IMR-90 (cell line): ENCODE data around the gene RPTOR. TPM values are rescaled to one million over a fixed set of nuclear protein-coding genes. Genes with fewer than 3 reads are reported as not detected.

Experiments used
- ATAC-seq: fragments of 200-7000 bp; cut with Tn5 transposase; 2 replicates; pipeline ENCODE4 v1.9.1; 2020; ENCODE audit warnings: low read depth, mild to moderate bottlenecking, moderate library complexity
- BruUV-seq: library from RNA; stranded (reverse); fragments of 400-500 nt; replicated peaks from 2 replicates; lab custom pipeline; 2021; lab: Mats Ljungman, UMichigan
- CTCF ChIA-PET: fragments of 300-600 bp; formaldehyde crosslinking; extraction: SDS; loops from one replicate; lab custom pipeline; 2021; ENCODE audit warnings: antibody characterized with exemption; lab: Yijun Ruan, JAX
- POLR2A ChIA-PET: fragments of 300-600 bp; sonication (Branson Sonifier 250); formaldehyde crosslinking; loops from one replicate; lab custom pipeline; 2022; ENCODE audit warnings: antibody characterized with exemption; ENCODE audit not compliant: unreplicated experiment; lab: Charles Lee
- DNase-seq: peaks from one replicate; pipeline ENCODE4 v3.0.0; 2013
- H2AFZ ChIP-seq: replicated peaks from 2 replicates; pipeline ENCODE3; 2013; ENCODE audit warnings: low read length, mild to moderate bottlenecking; ENCODE audit not compliant: poor library complexity
- H2AK5ac ChIP-seq: 2 replicates; pipeline ENCODE4 v1.6.1; 2013; ENCODE audit warnings: low read depth, low read length, inconsistent platforms
- H2AK9ac ChIP-seq: replicated peaks from 2 replicates; pipeline ENCODE3; 2013; ENCODE audit warnings: mild to moderate bottlenecking, low read depth, low read length, moderate library complexity; ENCODE audit not compliant: poor library complexity
- H2BK120ac ChIP-seq: 2 replicates; pipeline ENCODE4 v1.6.1; 2013; ENCODE audit warnings: low read depth, low read length, inconsistent platforms
- H2BK15ac ChIP-seq: 3 replicates; pipeline ENCODE4 v1.6.1; 2013; ENCODE audit warnings: low read depth, low read length, inconsistent platforms
- H2BK20ac ChIP-seq: 2 replicates; pipeline ENCODE4 v1.6.1; 2013; ENCODE audit warnings: low read depth, mild to moderate bottlenecking, inconsistent platforms, low read length, moderate library complexity
- H2BK5ac ChIP-seq: 2 replicates; pipeline ENCODE4 v1.6.1; 2013; ENCODE audit warnings: mild to moderate bottlenecking, low read depth, low read length, inconsistent platforms; ENCODE audit not compliant: poor library complexity, severe bottlenecking
- H3K14ac ChIP-seq: replicated peaks from 2 replicates; pipeline ENCODE4 v1.6.1; 2013; ENCODE audit warnings: low read depth, low read length, inconsistent platforms
- H3K18ac ChIP-seq: 2 replicates; pipeline ENCODE4 v1.6.1; 2013; ENCODE audit warnings: low read depth, low read length, control low read depth
- H3K23ac ChIP-seq: 2 replicates; pipeline ENCODE4 v1.6.1; 2013; ENCODE audit warnings: low read depth, low read length, inconsistent platforms
- H3K27ac ChIP-seq: 2 replicates; pipeline ENCODE4 v1.5.1; 2013; ENCODE audit warnings: mild to moderate bottlenecking, control low read depth, low read length; ENCODE audit not compliant: insufficient read depth
- H3K27me3 ChIP-seq: 2 replicates; pipeline ENCODE4 v1.6.1; 2013; ENCODE audit warnings: low read length; ENCODE audit not compliant: control insufficient read depth, insufficient read depth
- H3K36me3 ChIP-seq: 2 replicates; pipeline ENCODE4 v1.6.1; 2013; ENCODE audit warnings: low read length, mixed read lengths; ENCODE audit not compliant: control insufficient read depth, insufficient read depth
- H3K4ac ChIP-seq: 2 replicates; pipeline ENCODE4 v1.6.1; 2013; ENCODE audit warnings: low read depth, low read length, inconsistent platforms
- H3K4me1 ChIP-seq: 2 replicates; pipeline ENCODE4 v1.6.1; 2013; ENCODE audit warnings: low read length, mixed read lengths; ENCODE audit not compliant: control insufficient read depth, insufficient read depth
- H3K4me2 ChIP-seq: 2 replicates; pipeline ENCODE4 v1.6.1; 2013; ENCODE audit warnings: low read depth, mild to moderate bottlenecking, control low read depth, low read length, moderate library complexity
- H3K4me3 ChIP-seq: 2 replicates; pipeline ENCODE4 v1.5.1; 2013; ENCODE audit warnings: low read depth, mild to moderate bottlenecking, control low read depth, low read length, moderate library complexity; ENCODE audit not compliant: insufficient read depth
- H3K56ac ChIP-seq: 2 replicates; pipeline ENCODE4 v1.6.1; 2013; ENCODE audit warnings: low read length, inconsistent platforms; ENCODE audit not compliant: insufficient read depth; ENCODE audit errors: extremely low read depth
- H3K79me1 ChIP-seq, 2 experiments: 2 replicates each; pipeline ENCODE4 v1.6.1; 2013; ENCODE audit warnings: low read length in 2 of 2, inconsistent platforms in 1 of 2, low read depth in 1 of 2
- H3K9ac ChIP-seq: 2 replicates; pipeline ENCODE4 v1.6.1; 2013; ENCODE audit warnings: low read depth, low read length, control low read depth
- H3K9me1 ChIP-seq: 2 replicates; pipeline ENCODE4 v1.6.1; 2013; ENCODE audit warnings: low read length, inconsistent platforms; ENCODE audit not compliant: insufficient read depth
- H3K9me3 ChIP-seq: 2 replicates; pipeline ENCODE4 v1.6.1; 2013; ENCODE audit warnings: low read length; ENCODE audit not compliant: control insufficient read depth, insufficient read depth
- H4K20me1 ChIP-seq: 2 replicates; pipeline ENCODE4 v1.6.1; 2013; ENCODE audit warnings: low read length, inconsistent platforms; ENCODE audit not compliant: insufficient read depth
- H4K5ac ChIP-seq: 2 replicates; pipeline ENCODE4 v1.6.1; 2013; ENCODE audit warnings: mild to moderate bottlenecking, low read depth, low read length, control low read depth
- H4K8ac ChIP-seq, 2 experiments: 2 replicates each; pipeline ENCODE4 v1.6.1; 2013; ENCODE audit warnings: low read depth in 2 of 2, low read length in 2 of 2, control low read depth in 1 of 2, inconsistent platforms in 1 of 2
- H4K91ac ChIP-seq: 2 replicates; pipeline ENCODE4 v1.6.1; 2013; ENCODE audit warnings: low read depth, low read length, inconsistent platforms; ENCODE audit not compliant: insufficient read depth
- BHLHE40 ChIP-seq: fragments of 150-350 bp; IDR thresholded peaks from 2 replicates; pipeline ENCODE4 v1.6.1; 2016; ENCODE audit warnings: mild to moderate bottlenecking, low read depth, low read length
- CEBPB ChIP-seq: IDR thresholded peaks from 2 replicates; pipeline ENCODE4 v1.6.1; 2012; ENCODE audit warnings: low read depth, low read length, improper control_type of control experiment
- FOS ChIP-seq: fragments of 150-350 bp; IDR thresholded peaks from 2 replicates; pipeline ENCODE4 v1.6.1; 2016; ENCODE audit warnings: low read depth, low read length
- MAFK ChIP-seq: IDR thresholded peaks from 2 replicates; pipeline ENCODE4 v1.6.1; 2012; ENCODE audit warnings: low read depth, low read length, improper control_type of control experiment
- MAZ ChIP-seq: IDR thresholded peaks from 2 replicates; pipeline ENCODE4 v1.6.1; 2012; ENCODE audit warnings: low read depth, mild to moderate bottlenecking, low read length, improper control_type of control experiment, moderate library complexity, borderline replicate concordance
- MXI1 ChIP-seq: IDR thresholded peaks from 2 replicates; pipeline ENCODE4 v1.6.1; 2012; ENCODE audit warnings: low read depth, mild to moderate bottlenecking, low read length, moderate library complexity, borderline replicate concordance
- NFE2L2 ChIP-seq: fragments of 150-350 bp; IDR thresholded peaks from 2 replicates; pipeline ENCODE4 v1.6.1; 2016; ENCODE audit warnings: low read depth, mild to moderate bottlenecking, low read length
- POLR2A ChIP-seq: IDR thresholded peaks from 2 replicates; pipeline ENCODE4 v1.6.1; 2012; ENCODE audit warnings: mild to moderate bottlenecking, low read depth, low read length
- RAD21 ChIP-seq: IDR thresholded peaks from 2 replicates; pipeline ENCODE4 v1.6.1; 2012; ENCODE audit warnings: low read length, improper control_type of control experiment
- RCOR1 ChIP-seq: IDR thresholded peaks from 2 replicates; pipeline ENCODE4 v1.6.1; 2012; ENCODE audit warnings: mild to moderate bottlenecking, low read length, improper control_type of control experiment; ENCODE audit not compliant: insufficient replicate concordance
- RFX5 ChIP-seq: IDR thresholded peaks from 2 replicates; pipeline ENCODE4 v1.8.0; 2012; ENCODE audit warnings: low read depth, mild to moderate bottlenecking, low read length, moderate library complexity
- SMC3 ChIP-seq: fragments of 150-350 bp; IDR thresholded peaks from 2 replicates; pipeline ENCODE4 v1.6.1; 2016; ENCODE audit warnings: low read depth, mild to moderate bottlenecking, antibody characterized with exemption, low read length, moderate library complexity
- USF2 ChIP-seq: fragments of 150-350 bp; IDR thresholded peaks from 2 replicates; pipeline ENCODE4 v1.6.1; 2017; ENCODE audit warnings: mild to moderate bottlenecking, antibody characterized with exemption, low read length, low read depth
- WGBS, 2 experiments: methylation state at CpG; one replicate each; pipeline versions ENCODE4 v1.1.5 to v1.1.7; 2013; ENCODE audit warnings: missing lambda C conversion rate in 2 of 2; ENCODE audit not compliant: insufficient read length in 1 of 2; ENCODE audit errors: extremely low coverage in 2 of 2; 5-methylcytosine and 5-hydroxymethylcytosine counted together
- dilution Hi-C: fragments of 300-500 bp; cut with HindIII; formaldehyde crosslinking; loops from one replicate; pipeline ENCODE4 v1.14.3; 2018; ENCODE audit warnings: low sequenced_read_pairs; ENCODE audit not compliant: unreplicated experiment
- in situ Hi-C: fragments of 300-500 bp; cut with MboI; formaldehyde crosslinking; loops from 3 replicates; pipeline ENCODE4 v1.14.3; 2019; ENCODE audit warnings: low sequenced_read_pairs, inconsistent platforms, mixed read lengths
- intact Hi-C: fragments of 100-400 bp; cut with micrococcal nuclease; formaldehyde crosslinking; loops from 2 replicates; pipeline ENCODE4 v1.10.0; 2022
- polyA plus RNA-seq, 3 experiments: library from polyadenylated mRNA; depleted of rRNA; stranded (reverse); fragments of >200 nt; gene quantifications; 2 replicates each; pipeline ENCODE4 v1.2.3, GENCODE V29; 2012; ENCODE audit warnings: low replicate concordance in 1 of 3
- total RNA-seq: library from RNA; depleted of rRNA; stranded (reverse); fragments of >200 nt; gene quantifications from 2 replicates; pipeline ENCODE4 v1.2.3, GENCODE V29; 2012
- TF ChIP-seq, protein P1 (sequence below): fragments of 150-350 bp; IDR thresholded peaks from 2 replicates; pipeline ENCODE4 v1.6.1; 2016; ENCODE audit warnings: low read depth, mild to moderate bottlenecking, low read length, moderate library complexity, borderline replicate concordance

The RPTOR gene
- total and polyA plus RNA-seq, 2 of the 4 experiments (the other 2 are of a cell fraction): 10.8 to 14.7 TPM

DNA sequence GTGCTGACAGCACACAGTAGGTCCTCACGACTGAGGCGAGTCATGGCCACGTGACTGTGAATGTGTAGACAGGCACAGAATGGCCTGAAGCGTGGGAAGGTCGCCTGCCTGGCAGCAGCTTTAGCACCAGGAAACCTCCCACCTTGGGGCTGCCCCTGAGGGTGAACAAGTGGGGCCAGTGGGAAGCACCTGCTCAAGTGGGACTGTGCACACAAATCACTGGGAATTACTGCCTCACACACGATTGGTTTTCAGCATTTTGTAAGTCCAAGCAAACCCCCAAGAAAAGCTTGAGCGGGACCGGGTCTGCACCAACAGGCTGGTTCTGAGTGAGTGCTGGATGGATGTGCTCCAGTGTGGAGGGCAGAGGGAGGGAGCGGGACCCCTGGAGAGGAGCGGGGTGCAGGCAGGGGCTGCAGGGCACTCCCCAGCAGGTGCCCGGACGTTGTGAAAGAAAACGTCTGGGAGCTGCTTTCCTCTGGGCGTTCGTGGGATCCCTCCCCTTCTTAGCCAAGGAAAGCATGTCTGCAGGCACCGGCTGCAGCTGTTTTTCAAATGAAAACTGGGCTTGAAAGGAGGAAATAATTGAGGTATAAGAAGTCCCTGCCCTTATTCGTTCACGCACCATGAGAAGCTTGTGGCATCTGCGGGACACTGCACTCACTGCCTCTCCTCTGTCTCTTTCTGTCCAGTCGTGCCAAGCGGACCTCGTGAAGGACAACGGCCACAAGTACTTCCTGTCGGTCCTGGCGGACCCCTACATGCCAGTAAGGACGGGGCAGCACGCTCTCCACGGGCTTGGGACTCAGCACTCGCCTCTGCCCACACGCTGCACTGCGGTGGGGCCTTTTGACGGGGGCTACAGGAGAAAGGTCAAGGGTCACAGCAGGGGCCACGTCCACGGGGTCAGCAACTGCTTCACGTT lies 335.3 kb downstream of the RPTOR start:
- ATAC-seq (no peak), DNase-seq (no peak)
- Histone ChIP-seq H3K9me1 (peaks cover 7% of the 10 kb centered on the region; the same call in 1 of the 2 replicates), H4K5ac (no peak overlapping the region), H3K18ac (no peak overlapping the region), H3K4ac (peak overlapping the region; percentile 27; the same call in 1 of the 2 replicates), H2AFZ (peak overlapping the region; percentile 56), H3K56ac (no peak overlapping the region), H3K79me1 (peaks cover 0 to 6% of the 10 kb centered on the region in 2 experiments; a peak in 2 of 4 replicates), H3K27me3 (no peaks in the 10 kb centered on the region), H3K4me3 (no peak overlapping the region), H3K9me3 (no peaks in the 10 kb centered on the region), H3K4me2 (no peak overlapping the region), H2AK5ac (no peak overlapping the region), H3K4me1 (no peaks in the 10 kb centered on the region), H4K8ac (0 out of 4 replicates have a peak overlapping the region, but pooled peaks of 1 of the 2 experiments have one; percentile 42), H2BK120ac (no peak overlapping the region), H2BK5ac (no peak overlapping the region), H3K14ac (no peak overlapping the region; the same call in 1 of the 2 replicates), H3K36me3 (peaks cover 41% of the 10 kb centered on the region), H4K91ac (no peak overlapping the region), H3K27ac (no peak overlapping the region), H2BK15ac (no peak overlapping the region), H3K9ac (no peak overlapping the region), H2AK9ac (peak overlapping the region; percentile 28), H3K23ac (no peak overlapping the region), H4K20me1 (no peaks in the 10 kb centered on the region), H2BK20ac (no peak overlapping the region)
- intact Hi-C loops (no loop called here), dilution Hi-C loops (no loop called here), in situ Hi-C loops (loop anchor here (10.0 kb wide), 1 partner anchor 455 kb away; no protein-coding TSS in a partner anchor)
- ChIA-PET CTCF (no interaction called here), POLR2A (no interaction called here)
- TF ChIP-seq RCOR1 (no peak), POLR2A (no peak), NFE2L2 (no peak), BHLHE40 (no peak), MAZ (no peak), CEBPB (no peak), SMC3 (no peak), MAFK (no peak), USF2 (no peak), FOS (no peak), RAD21 (no peak), MXI1 (no peak), RFX5 (no peak)
- TF ChIP-seq, protein P1, sequence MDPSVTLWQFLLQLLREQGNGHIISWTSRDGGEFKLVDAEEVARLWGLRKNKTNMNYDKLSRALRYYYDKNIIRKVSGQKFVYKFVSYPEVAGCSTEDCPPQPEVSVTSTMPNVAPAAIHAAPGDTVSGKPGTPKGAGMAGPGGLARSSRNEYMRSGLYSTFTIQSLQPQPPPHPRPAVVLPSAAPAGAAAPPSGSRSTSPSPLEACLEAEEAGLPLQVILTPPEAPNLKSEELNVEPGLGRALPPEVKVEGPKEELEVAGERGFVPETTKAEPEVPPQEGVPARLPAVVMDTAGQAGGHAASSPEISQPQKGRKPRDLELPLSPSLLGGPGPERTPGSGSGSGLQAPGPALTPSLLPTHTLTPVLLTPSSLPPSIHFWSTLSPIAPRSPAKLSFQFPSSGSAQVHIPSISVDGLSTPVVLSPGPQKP: no peak
- BruUV-seq: no TSS peak
- 83% methylated on average over 10 of the region's 35 CpGs; no CpG with 5 or more reads in 1 of the 2 experiments for WGBS, 2 experiments
